ENCODE results near the gene TUBG2. TPM values are rescaled to one million over a fixed set of nuclear protein-coding genes. Genes with fewer than 3 reads are reported as not detected.

The TUBG2 gene
- total RNA-seq, 1 experiment from 2014 or later, result 20.9 TPM

DNA sequence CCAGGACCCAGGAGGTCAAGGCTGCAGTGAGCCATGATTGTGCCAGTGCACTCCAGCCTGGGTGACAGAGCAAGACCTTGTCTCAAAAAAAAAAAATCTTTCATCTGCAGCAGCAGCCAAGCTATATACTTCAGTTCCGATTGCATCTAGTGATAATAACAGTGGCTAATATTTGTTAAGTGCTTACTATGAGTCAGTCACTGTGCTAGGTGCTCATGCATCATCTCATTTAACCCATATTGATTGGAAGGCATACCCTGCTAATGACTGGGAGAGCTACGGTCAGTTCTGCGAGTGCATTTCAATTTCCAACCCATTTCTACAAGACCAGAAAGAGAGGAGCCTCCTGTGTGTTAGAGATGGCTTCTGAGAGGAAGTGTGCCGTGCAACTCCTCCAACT, 7.7 kb upstream of the TUBG2 start:
- ChIA-PET RAD21 (ENCODE audit: low non-redundant PET in 1 of 2, low total read pairs in 2 of 2, uncharacterized antibody in 2 of 2, unreplicated experiment in 2 of 2) (interaction anchor here in 1 of 2 experiments (0.6 kb wide), 1 partner anchor 112 kb away, joined by 3 read pairs; no protein-coding TSS in a partner anchor), CTCF (interaction anchor here (0.7 kb wide), 1 partner anchor 12 kb away, joined by 4 read pairs; no protein-coding TSS in a partner anchor), POLR2A (interaction anchor here (0.7 to 1.1 kb wide), 2 partner anchors 10 to 12 kb away, joined by 3 read pairs; no protein-coding TSS in a partner anchor)
- Histone ChIP-seq H3K4me3 (replicated peaks in 1 of 2; ENCODE audit: low read depth in 1 of 2, low read length in 2 of 2) (no peak overlapping the region), H3K4me1 (ENCODE audit: control insufficient read depth in 1 of 2, insufficient read depth in 2 of 2, low read length in 2 of 2) (peaks cover 0 to 13% of the 10 kb centered on the region in 2 experiments; a peak in 2 of 4 replicates), H4K20me1 (ENCODE audit: insufficient read depth) (no peaks in the 10 kb centered on the region), H3K9ac (ENCODE audit: low read length) (no peak overlapping the region), H3K36me3 (ENCODE audit: control insufficient read depth in 1 of 2, insufficient read depth in 2 of 2, low read length in 2 of 2) (no peaks in the 10 kb centered on the region), H3K9me2 (ENCODE audit: insufficient read depth) (no peaks in the 10 kb centered on the region), H3K27ac (ENCODE audit: low read depth, low read length) (no peak overlapping the region), H3K79me2 (ENCODE audit: insufficient read depth, low read length) (no peaks in the 10 kb centered on the region), H3K4me2 (ENCODE audit: low read length) (no peak overlapping the region), H3K9me3 (ENCODE audit: control insufficient read depth in 1 of 2, insufficient read depth in 1 of 2, low read depth in 1 of 2, low read length in 2 of 2) (no peaks in the 10 kb centered on the region), H3K27me3 (ENCODE audit: insufficient read depth, low read length) (no peaks in the 10 kb centered on the region), H2AFZ (ENCODE audit: low read depth, low read length, poor library complexity, severe bottlenecking) (no peak overlapping the region)
- intact Hi-C loops (cut with micrococcal nuclease), result no loop called here
- no peak for ATAC-seq
- BruUV-seq (replicated peaks), result no TSS peak
- no peak for TF ChIP-seq ZNF274 (IDR thresholded peaks at IDR 0.05; ENCODE audit: low read depth, low read length)
- no peak for TF ChIP-seq ZFX (IDR thresholded peaks at IDR 0.05)
- TF ChIP-seq CBX3 (IDR thresholded peaks at IDR 0.05; ENCODE audit: low read depth), result no peak
- no peak for TF ChIP-seq SIN3A (IDR thresholded peaks at IDR 0.05; ENCODE audit: low read depth)
- TF ChIP-seq TCF7L2 (IDR thresholded peaks at IDR 0.05; ENCODE audit: borderline replicate concordance, extremely low read depth, insufficient read depth, insufficient read length), result no peak
- no peak for TF ChIP-seq SP1 (IDR thresholded peaks at IDR 0.05; ENCODE audit: low read depth)
- TF ChIP-seq REST (IDR thresholded peaks at IDR 0.05; ENCODE audit: low read depth), result no peak
- TF ChIP-seq POLR2AphosphoS5 (IDR thresholded peaks at IDR 0.05; ENCODE audit: low read depth, low read length), result no peak
- TF ChIP-seq POLR2A (IDR thresholded peaks at IDR 0.05; ENCODE audit: borderline replicate concordance, extremely low read depth, insufficient read depth, insufficient read length), result no peak
- no peak for TF ChIP-seq ELF1 (IDR thresholded peaks at IDR 0.05; ENCODE audit: borderline replicate concordance, low read depth)
- TF ChIP-seq ATF3 (IDR thresholded peaks at IDR 0.05), result no peak
- DNase-seq (ENCODE audit: low read depth, low spot score), result no peak
